Effector CD4-positive, alpha-beta T cell (primary cell): ENCODE results near the gene SETX.
"Not testable (repeated sequence)": the region's sequence is repeated elsewhere in the genome, so short reads cannot be mapped to it uniquely, and the experiment has no call there.

ENCODE experiments used
- DNase-seq: peaks from one replicate; pipeline ENCODE4 v3.0.0-alpha.2; 2020

The SETX gene

DNA sequence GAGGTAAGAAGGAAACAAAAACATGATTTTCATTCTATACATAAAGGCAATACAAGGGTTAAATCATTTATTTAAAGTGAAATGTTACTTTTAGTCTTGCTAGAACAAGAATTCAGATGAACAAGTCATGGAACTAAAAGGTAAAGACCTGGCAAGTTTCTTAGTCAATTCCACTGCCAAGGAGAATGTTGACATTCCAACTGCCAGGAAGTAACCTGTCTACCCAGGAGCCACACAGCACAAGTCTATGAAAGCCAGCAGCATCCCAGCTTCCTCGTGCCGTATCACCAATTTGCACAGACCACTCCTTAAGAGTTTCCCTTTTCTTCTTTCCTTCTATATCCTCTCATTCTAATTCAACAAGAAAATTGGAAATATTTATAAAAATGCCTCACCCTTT is 79.9 kb downstream of the SETX start:
- DNase-seq, result no peak

DNA sequence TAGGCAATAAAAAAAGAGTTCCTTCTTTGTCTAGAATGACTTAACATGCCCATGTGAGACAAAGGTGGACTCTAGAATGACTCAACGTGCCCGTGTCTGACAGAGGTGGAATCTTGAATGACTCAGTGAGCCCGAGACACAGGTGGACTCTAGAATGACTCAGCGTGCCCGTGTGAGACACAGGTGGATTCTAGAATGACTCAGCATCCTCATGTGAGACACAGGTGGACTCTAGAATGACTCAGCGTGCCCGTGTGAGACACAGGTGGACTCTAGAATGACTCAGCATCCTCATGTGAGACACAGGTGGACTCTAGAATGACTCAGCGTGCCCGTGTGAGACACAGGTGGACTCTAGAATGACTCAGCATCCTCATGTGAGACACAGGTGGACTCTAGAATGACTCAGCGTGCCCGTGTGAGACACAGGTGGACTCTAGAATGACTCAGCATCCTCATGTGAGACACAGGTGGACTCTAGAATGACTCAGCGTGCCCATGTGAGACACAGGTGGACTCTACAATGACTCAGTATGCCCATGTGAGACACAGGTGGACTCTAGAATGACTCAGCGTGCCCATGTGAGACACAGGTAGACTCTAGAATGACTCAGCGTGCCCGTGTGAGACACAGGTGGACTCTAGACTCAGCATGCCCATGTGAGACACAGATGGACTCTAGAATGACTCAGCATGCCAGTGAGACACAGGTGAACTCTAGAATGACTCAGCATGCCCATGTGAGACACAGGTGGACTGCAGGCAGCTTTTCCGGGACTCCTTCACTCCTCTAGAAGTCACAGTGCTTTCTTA is 84.9 kb downstream of the SETX start:
- DNase-seq, result not testable (repeated sequence)

DNA sequence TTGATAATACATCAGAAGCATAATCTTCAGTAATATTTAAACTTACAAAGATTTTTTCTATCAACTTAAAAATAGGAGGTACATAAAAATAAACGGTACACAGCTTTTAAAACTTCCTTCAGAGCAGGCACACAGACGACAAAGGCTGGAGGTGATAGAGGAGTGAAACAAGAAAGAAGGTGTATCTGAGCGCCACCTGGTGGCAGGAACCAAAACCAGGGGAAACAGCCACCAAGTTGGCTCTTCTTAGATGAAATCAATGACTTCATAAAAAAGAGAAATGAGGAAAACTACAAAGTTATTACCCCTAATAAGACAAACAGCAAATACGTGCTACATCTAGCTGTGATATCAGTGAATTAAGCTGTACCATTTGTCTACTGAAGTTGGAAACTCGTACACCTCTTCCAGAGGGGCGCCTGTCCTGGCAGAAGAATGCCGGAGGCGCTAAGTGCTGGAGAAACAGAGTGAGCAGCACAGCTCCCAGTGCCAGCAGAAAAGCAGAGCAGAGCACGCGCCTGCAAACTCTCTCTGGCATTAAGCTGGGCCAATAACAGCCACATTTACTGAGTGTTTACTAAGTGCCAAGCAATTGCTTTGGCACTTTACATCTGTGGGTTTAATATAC is 85.9 kb downstream of the SETX start:
- peak; percentile 64 for DNase-seq

- no peak for DNase-seq
Measured at GRCh38 chr9:132267660-132268059, 87.1 kb downstream of the SETX start.

DNA sequence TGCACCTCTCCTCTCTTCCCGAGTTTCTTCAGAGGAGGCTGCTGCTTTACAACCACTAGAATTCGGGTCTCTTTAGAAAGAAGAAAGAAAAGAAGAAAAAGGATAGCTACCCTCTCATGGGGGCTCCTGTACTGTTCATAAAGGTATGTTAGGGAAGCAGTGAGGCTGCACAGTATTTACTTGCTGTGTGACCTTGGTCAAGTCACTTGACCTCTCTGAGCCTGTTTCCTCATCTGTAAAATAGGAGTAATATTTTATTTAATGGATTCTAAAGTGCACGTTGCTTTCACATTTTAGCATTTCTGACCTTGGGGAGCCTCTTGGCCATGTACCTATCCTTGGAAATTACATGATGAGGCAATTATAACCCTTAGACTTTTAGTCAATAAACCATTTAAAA is 88.8 kb downstream of the SETX start:
- DNase-seq, result no peak

DNA sequence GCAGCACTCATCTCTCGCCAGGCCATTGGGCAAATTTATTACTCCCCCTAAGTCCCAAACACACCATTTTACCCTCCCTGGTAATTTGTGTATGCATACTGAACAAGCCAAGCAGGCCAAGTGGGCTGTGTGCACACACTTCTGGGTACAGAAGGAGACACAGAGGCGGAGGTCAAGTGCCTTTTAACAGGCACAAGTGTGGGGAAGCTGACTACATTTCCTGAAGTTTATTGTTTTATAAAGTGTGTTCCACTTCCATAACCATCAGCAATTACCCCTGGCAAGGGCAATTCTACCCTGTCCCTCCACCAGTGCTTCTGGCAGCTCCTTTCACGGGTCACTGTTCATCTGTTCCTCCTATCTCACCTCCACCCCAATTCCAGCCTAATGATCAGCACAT is 93.9 kb downstream of the SETX start:
- no peak for DNase-seq

- DNase-seq, result no peak
Measured at GRCh38 chr9:132250324-132251262, 104.2 kb downstream of the SETX start.

DNA sequence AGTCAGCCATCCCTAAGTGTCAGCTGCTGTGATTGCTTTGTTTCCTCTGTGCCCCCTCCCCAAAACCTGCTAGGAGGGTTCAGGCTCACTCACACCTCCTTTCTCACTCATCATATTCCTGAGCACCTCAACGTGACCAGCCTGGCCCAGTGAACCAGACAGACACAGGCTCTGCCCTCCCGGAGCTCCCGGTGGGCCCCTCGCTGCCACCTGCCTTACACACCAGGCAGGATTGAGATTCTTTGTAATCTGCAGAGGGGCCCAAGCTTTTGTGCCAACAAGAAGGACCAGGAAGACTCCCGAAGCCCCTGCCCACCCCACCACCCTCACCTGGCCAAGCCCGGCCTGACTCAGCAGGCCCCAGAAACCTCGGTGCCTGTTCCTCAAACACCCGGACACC is 105.1 kb downstream of the SETX start:
- DNase-seq, result no peak

DNA sequence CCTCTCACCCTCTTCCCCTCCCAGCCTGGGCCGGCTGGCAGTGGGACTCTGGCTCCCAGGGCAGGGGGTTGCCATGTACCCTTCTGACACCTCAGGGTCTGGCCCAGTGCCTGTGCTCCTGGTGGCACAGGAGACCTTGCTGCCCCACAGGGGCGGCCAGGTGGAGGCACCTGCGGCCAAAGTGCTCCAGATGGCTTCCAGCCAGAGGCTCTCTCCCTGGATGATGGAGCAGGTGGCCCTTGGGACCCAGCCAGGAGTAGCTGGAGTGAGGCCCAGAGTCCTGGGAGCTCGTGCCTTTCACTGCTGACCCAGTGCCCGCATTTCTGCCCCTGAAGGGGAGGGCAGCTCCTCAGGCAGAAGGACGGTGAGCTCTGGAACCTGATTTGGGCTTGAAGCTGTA is 105.7 kb downstream of the SETX start:
- no peak for DNase-seq

GRCh38 chr9:132247942-132248341 is 106.8 kb downstream of the SETX start:
- DNase-seq, result no peak

GRCh38 chr9:132245465-132245864 is 109.3 kb downstream of the SETX start:
- no peak for DNase-seq

DNA sequence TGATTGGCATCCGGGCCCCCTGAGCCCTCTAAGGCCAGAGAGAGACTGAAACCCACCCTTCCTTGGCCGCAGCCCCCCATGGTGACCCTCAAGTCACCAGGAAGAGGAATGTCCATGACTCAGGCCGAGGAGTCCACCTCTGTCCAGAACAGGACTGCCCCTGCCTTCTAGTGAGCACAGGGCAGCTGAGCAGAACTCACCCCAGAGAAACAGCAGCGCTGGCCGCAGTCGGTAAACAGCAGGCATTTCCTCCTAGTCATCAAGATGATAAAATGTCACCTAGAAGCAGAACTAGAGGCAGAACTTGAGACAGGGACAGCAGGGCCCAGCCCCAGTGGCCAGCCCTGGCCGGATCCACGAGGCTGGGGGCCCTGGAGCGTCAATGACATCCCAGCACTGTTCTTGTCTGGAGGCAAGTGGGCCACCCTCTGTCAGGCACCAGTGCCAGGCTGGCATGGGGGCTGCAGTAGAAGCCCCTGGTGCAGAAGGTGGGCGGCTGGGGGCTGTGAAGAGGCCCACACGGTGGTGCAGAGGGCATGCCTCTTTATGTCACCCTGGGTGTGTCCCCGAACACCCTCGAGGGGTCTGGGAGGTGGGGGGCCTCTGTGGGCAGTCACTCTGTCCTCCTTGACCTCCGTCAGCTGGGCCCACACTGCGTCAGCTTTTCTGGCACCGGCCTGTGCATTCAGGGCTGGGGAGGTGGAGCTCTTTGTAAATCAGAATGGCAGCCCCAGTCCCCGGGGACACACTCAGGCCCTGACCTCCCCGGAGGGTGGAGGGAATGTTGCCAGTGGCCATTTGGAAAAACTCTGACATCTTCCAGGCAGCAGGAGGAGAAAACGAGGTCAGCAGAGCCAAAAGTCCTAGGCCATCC is 110.0 kb downstream of the SETX start:
- DNase-seq, result no peak

DNA sequence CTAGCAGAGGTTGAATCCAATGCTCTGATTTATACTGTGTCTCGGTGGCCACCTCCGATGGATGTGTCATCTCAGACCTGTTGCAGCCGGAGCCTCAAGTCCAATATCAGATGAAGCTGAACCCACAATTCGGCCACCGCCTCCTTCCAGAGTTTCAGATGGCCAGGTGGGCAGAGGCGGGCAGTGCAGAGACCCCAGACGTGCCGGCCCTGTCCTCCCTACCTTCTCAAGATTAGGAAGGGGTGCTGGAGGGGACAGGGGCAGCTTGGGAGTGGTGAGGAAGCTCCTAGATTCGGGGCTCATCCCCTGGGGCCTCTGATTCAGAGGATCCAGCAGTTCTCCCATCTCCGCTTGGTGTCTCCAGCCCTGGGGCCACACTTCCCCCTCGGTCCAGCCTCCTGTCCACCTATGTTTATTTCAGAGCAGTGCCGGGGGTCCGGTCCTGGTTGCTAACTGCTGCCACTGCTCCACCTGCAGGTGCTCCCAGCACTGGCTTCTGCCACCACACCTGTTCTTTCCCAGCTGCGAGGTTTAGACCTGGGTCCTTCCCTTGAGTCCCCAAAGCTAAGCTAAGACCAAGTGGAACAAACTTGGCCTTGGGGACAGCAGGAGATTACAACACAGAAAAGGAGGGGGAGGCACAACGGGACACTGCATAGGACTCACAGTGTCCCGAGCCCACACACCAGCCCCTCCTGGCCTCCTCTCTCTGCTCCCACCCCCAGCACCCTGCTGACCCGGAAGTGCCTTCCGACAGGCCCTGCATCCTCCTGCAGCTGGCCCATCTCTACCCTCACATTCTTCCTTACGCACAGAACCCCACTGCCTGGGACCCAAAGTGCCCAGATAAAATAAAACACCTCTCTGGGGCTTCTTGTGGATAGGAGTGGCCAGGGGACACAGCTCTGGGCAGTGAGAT is 111.4 kb downstream of the SETX start:
- DNase-seq, result no peak

DNA sequence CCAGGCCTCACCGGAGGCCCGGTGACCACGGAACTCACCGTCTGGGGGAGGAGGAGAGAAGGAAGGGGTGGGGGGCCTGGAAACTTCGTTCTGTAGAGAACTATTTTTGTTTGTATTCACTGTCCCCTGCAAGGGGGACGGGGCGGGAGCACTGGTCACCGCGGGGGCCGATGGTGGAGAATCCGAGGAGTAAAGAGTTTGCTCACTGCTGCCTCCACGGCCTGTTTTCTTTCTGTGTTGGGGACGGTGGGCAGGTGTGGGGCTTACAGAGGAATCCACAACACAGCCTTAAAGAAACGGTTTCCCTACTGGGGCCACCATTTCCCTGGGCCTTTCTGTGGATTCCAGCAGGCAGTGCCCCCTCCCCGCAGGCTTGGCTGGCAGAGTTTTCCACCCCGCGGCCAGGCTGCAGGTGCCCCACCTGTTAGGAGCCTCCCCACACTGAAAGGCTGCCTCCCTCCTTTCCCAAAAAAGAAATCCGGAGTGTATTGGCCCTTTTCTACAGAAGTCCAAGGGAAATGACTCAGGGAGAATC is 112.1 kb downstream of the SETX start:
- no peak for DNase-seq

GRCh38 chr9:132241840-132242620 is 112.8 kb downstream of the SETX start:
- peak; percentile 35 for DNase-seq

DNA sequence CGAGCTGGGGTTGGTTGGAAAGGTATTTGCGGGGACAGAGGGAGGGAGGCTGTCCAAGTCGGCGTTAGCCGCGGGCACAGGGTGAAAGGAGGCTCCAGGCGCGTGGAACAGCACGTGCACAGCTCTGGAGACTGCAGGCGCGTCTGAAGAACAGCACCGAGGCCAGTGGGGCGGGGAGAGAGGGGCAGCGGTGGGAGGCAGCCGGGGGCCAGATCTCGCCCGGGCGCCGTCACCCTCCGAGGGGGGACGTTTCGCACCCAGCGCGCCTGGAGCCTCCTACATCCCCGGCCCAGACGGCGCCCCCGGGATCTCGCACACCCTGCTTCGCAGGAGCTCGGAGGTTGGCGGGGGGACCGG is 113.3 kb downstream of the SETX start:
- no peak for DNase-seq

- peak; percentile 99 for DNase-seq
Measured at GRCh38 chr9:132240841-132241482, 113.8 kb downstream of the SETX start.

DNA sequence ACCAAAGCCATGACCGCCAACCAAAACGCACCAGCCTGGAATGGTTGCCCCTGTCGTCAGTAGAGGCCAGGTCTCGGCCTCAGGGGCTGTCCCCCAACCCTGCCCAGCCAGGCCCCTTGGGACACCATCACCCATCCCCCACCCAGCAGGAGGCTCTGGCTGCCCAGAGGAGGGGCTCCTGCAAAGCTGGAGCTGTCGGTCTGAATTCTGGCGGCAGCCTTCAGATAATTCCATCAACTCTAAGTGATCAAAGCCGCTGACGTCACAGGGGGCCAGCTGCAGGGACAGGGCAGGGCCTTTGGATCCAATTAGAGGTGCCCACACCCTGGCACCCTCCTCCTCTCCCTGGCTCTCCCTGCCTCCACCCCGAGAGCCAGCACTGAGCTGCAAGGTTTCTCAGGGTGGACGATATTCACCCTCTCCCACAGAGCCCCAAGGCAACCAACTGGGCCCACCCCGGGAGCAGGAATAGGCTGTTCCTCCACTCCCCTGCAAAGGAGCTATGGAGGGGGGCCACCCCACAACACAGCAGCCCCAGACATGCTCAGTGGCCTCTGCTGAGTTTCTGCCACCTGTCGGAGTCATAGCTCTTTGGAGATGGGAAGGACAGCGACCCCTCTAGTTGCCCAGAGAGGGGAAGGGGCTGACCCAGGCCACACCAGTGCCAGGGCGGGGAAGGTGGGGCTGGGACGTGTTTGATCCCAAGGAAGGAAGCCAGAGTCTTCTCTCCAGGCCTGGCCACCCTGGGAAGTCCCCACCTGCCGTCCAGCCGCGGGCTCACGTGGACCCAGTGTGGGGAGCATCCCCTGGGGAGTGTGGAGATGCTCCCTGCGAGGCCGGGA is 114.6 kb downstream of the SETX start:
- no peak for DNase-seq

DNA sequence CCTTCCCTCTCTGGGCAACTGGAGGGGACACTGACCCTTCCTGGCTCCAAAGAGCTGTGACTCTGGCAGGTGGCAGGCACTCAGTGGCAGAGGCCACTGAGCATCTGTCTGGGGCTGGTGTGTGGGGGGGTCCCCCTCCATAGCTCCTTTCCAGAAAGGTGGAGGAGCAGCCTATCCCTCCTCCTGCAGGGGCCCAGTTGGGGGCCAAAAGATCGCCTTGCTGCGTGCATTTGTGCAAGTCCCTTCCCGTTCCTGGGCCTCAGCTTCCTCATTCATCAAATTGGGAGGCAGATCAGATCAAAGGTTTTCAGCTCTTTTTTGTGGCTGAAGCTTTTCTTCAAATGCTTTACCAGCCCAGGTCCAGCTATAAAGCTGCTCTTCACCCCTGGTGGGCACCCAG is 115.3 kb downstream of the SETX start:
- no peak for DNase-seq
